Keratinocyte (primary cell): ENCODE data around the gene ADCYAP1R1. TPM values are rescaled to one million over a fixed set of nuclear protein-coding genes. Genes with fewer than 3 reads are reported as not detected.

ENCODE experiments used
- DNase-seq: peaks from one replicate; pipeline ENCODE4 v3.0.0-alpha.2; 2011; ENCODE audit warnings: low read depth, missing footprints, low spot score
- FAIRE-seq: peaks from 2 replicates; lab custom pipeline; 2011; peaks lifted over from hg19 to GRCh38; lab: Jason Lieb, UNC
- H2AFZ ChIP-seq: 2 replicates; pipeline ENCODE4 v1.6.0; 2012; ENCODE audit warnings: low read length, control low read depth, inconsistent platforms; ENCODE audit not compliant: control insufficient read depth
- H3K27ac ChIP-seq: 2 replicates; pipeline ENCODE4 v1.5.1; 2011; ENCODE audit warnings: low read length; ENCODE audit not compliant: control insufficient read depth, insufficient read depth
- H3K27me3 ChIP-seq: 3 replicates; pipeline ENCODE4 v1.6.0; 2011; ENCODE audit warnings: low read length; ENCODE audit not compliant: control insufficient read depth, insufficient read depth; ENCODE audit errors: extremely low read depth
- H3K36me3 ChIP-seq, 2 experiments: 2 replicates in 1 of 2; 3 replicates in 1 of 2; pipeline ENCODE4 v1.5.1; 2011; ENCODE audit warnings: low read length in 2 of 2, mild to moderate bottlenecking in 1 of 2; ENCODE audit not compliant: control insufficient read depth in 2 of 2, insufficient read depth in 2 of 2; ENCODE audit errors: extremely low read depth in 1 of 2
- H3K4me1 ChIP-seq: 3 replicates; pipeline ENCODE4 v1.5.1; 2011; ENCODE audit warnings: low read length; ENCODE audit not compliant: control insufficient read depth, insufficient read depth; ENCODE audit errors: extremely low read depth
- H3K4me2 ChIP-seq: 3 replicates; pipeline ENCODE4 v1.6.0; 2011; ENCODE audit warnings: low read depth, low read length; ENCODE audit not compliant: control insufficient read depth, insufficient read depth; ENCODE audit errors: extremely low read depth
- H3K4me3 ChIP-seq, 3 experiments: fragments of 200-600 bp in 1 of 3; sonication (generic) in 1 of 3; 2 replicates in 2 of 3; 3 replicates in 1 of 3; pipeline ENCODE4 v1.5.1; 2011 to 2016; ENCODE audit warnings: low read length in 3 of 3, mild to moderate bottlenecking in 3 of 3, control low read depth in 2 of 3, inconsistent platforms in 1 of 3, low read depth in 1 of 3, mixed read lengths in 1 of 3, mixed run types in 1 of 3, moderate library complexity in 1 of 3; ENCODE audit not compliant: control insufficient read depth in 2 of 3, insufficient read depth in 2 of 3; ENCODE audit errors: extremely low read depth in 1 of 3
- H3K79me2 ChIP-seq: 2 replicates; pipeline ENCODE4 v1.6.0; 2012; ENCODE audit warnings: low read length; ENCODE audit not compliant: control insufficient read depth, insufficient read depth
- H3K9ac ChIP-seq: 3 replicates; pipeline ENCODE4 v1.6.0; 2011; ENCODE audit warnings: low read length; ENCODE audit not compliant: control insufficient read depth, insufficient read depth; ENCODE audit errors: extremely low read depth
- H3K9me1 ChIP-seq: 3 replicates; pipeline ENCODE4 v1.6.0; 2011; ENCODE audit warnings: low read length; ENCODE audit not compliant: control insufficient read depth, insufficient read depth; ENCODE audit errors: extremely low read depth
- H3K9me3 ChIP-seq: 2 replicates; pipeline ENCODE4 v1.5.1; 2012; ENCODE audit warnings: low read depth, low read length; ENCODE audit not compliant: control insufficient read depth
- H4K20me1 ChIP-seq: 3 replicates; pipeline ENCODE4 v1.6.0; 2011; ENCODE audit warnings: low read length; ENCODE audit not compliant: control insufficient read depth, insufficient read depth; ENCODE audit errors: extremely low read depth
- CTCF ChIP-seq, 3 experiments: IDR thresholded peaks in 1 of 3; conservative IDR thresholded peaks in 1 of 3; optimal IDR thresholded peaks in 1 of 3; 2 replicates in 2 of 3; 3 replicates in 1 of 3; pipeline versions ENCODE3 to v1.5.1; 2011; ENCODE audit warnings: low read length in 3 of 3, mild to moderate bottlenecking in 3 of 3, moderate library complexity in 2 of 3, control low read depth in 1 of 3, inconsistent platforms in 1 of 3; ENCODE audit not compliant: insufficient read depth in 2 of 3; ENCODE audit errors: extremely low read depth in 1 of 3
- EZH2 ChIP-seq: IDR thresholded peaks from one replicate; pipeline ENCODE4 v1.6.1; 2012; ENCODE audit warnings: inconsistent platforms, mild to moderate bottlenecking, low read length, moderate library complexity
- dilution Hi-C: fragments of 300-500 bp; cut with MboI; formaldehyde crosslinking; loops from one replicate; pipeline ENCODE4 v1.7.0; 2020; ENCODE audit warnings: low sequenced_read_pairs; ENCODE audit not compliant: extremely low pct_ligation_motif_present
- polyA plus RNA-seq, 5 experiments: library from polyadenylated mRNA; depleted of rRNA in 3 of 5; stranded (reverse) in 3 of 5; stranded (forward) in 1 of 5; unstranded in 1 of 5; fragments of >200 nt; gene quantifications; 1 replicate in 1 of 5; 2 replicates in 3 of 5; 3 replicates in 1 of 5; pipeline versions ENCODE4 v1.2.1 to v1.2.3, GENCODE V29; 2011 to 2012; ENCODE audit warnings: missing spikeins in 2 of 5, low read depth in 1 of 5, low replicate concordance in 1 of 5

ADCYAP1R1 gene
- polyA plus RNA-seq, 1 donor (not counting 4 experiments of a cell fraction or from before 2014, with no cell fraction given), result not detected

DNA sequence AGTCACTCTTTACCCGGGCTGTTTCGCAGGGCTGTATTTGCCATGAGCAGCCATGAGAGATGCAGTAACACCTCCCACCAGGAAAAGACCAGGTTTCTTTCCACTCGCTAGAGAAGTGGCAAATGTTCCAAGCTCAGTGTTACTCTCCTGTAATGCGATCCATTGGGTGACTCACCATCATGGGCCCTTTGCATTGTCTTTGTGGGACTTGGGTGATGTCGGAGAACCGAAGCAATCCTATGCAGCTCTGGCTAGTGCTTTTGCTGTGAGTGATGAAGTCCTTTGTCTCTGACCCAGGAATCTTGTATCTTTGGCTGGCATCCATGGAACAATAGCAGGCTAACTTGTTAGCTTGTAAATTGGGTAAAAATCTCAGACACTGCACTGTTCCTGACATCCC is 48.4 kb upstream of the ADCYAP1R1 start:
- no peak overlapping the region for H3K9ac ChIP-seq
- peaks cover 17% of the 10 kb centered on the region for H3K27me3 ChIP-seq
- no peaks in the 10 kb centered on the region for H3K4me1 ChIP-seq
- no peak overlapping the region for H3K4me2 ChIP-seq
- no peaks in the 10 kb centered on the region for H3K9me1 ChIP-seq
- no peak for TF ChIP-seq CTCF (optimal IDR thresholded peaks at IDR 0.05 in 1 of 3, IDR thresholded peaks at IDR 0.05 in 1 of 3, conservative IDR thresholded peaks at IDR 0.05 in 1 of 3; ENCODE audit: extremely low read depth in 1 of 3, insufficient read depth in 2 of 3, low read length in 3 of 3)
- dilution Hi-C loops, result no loop called here
- DNase-seq (no peak), FAIRE-seq (no peak)
- H4K20me1 ChIP-seq, result no peaks in the 10 kb centered on the region
- no peak overlapping the region for H3K27ac ChIP-seq
- no peaks in the 10 kb centered on the region for H3K79me2 ChIP-seq
- H2AFZ ChIP-seq, result no peak overlapping the region
- no peaks in the 10 kb centered on the region for H3K36me3 ChIP-seq
- H3K4me3 ChIP-seq, result no peak overlapping the region
- no peaks in the 10 kb centered on the region for H3K9me3 ChIP-seq

- DNase-seq (no peak), FAIRE-seq (no peak)
- Histone ChIP-seq H4K20me1 (no peaks in the 10 kb centered on the region), H3K79me2 (no peaks in the 10 kb centered on the region), H3K4me1 (no peaks in the 10 kb centered on the region), H3K36me3 (no peaks in the 10 kb centered on the region), H3K9me3 (no peaks in the 10 kb centered on the region), H2AFZ (no peak overlapping the region), H3K4me2 (no peak overlapping the region), H3K4me3 (no peak overlapping the region), H3K9ac (no peak overlapping the region), H3K27me3 (peaks cover 17% of the 10 kb centered on the region), H3K27ac (no peak overlapping the region), H3K9me1 (no peaks in the 10 kb centered on the region)
- dilution Hi-C loops, result no loop called here
- TF ChIP-seq EZH2 (no peak), CTCF (optimal IDR thresholded peaks at IDR 0.05 in 1 of 3, IDR thresholded peaks at IDR 0.05 in 1 of 3, conservative IDR thresholded peaks at IDR 0.05 in 1 of 3; ENCODE audit: extremely low read depth in 1 of 3, insufficient read depth in 2 of 3, low read length in 3 of 3) (no peak)
Observed at GRCh38 chr7:31004393-31004792, 47.7 kb upstream of the ADCYAP1R1 start.
